Liver (tissue), 9 donors: ENCODE measurements around the gene UBE2E2. TPM values are rescaled to one million over a fixed set of nuclear protein-coding genes. Genes with fewer than 3 reads are reported as not detected.

Source experiments
- DNase-seq: peaks from one replicate; pipeline ENCODE4 v3.0.0-alpha.2; 2017; ENCODE audit warnings: low spot score
- H3K27ac ChIP-seq, 2 donors: one replicate each; pipeline ENCODE4 v1.7.0; 2013; ENCODE audit warnings: inconsistent platforms in 2 of 2, low read length in 2 of 2, control low read depth in 1 of 2, low read depth in 1 of 2, mild to moderate bottlenecking in 1 of 2
- H3K27me3 ChIP-seq, 4 donors: one replicate each; pipeline versions ENCODE4 v1.6.1 to v1.7.0; 2013; ENCODE audit warnings: low read length in 3 of 4, inconsistent platforms in 1 of 4, mild to moderate bottlenecking in 1 of 4, moderate library complexity in 1 of 4; ENCODE audit not compliant: control insufficient read depth in 4 of 4, insufficient read depth in 4 of 4
- H3K36me3 ChIP-seq, 4 donors: one replicate each; pipeline versions ENCODE4 v1.6.1 to v1.7.0; 2013; ENCODE audit warnings: low read length in 3 of 4, mild to moderate bottlenecking in 3 of 4, low read depth in 1 of 4, moderate library complexity in 1 of 4; ENCODE audit not compliant: control insufficient read depth in 4 of 4, insufficient read depth in 3 of 4
- H3K4me1 ChIP-seq, 4 donors: one replicate each; pipeline versions ENCODE4 v1.6.1 to v1.7.0; 2013; ENCODE audit warnings: low read length in 3 of 4, mild to moderate bottlenecking in 3 of 4, moderate library complexity in 1 of 4; ENCODE audit not compliant: control insufficient read depth in 4 of 4, insufficient read depth in 4 of 4
- H3K4me3 ChIP-seq, 3 donors: one replicate each; pipeline versions ENCODE4 v1.6.1 to v1.7.0; 2013; ENCODE audit warnings: low read length in 3 of 3, control low read depth in 1 of 3, low read depth in 1 of 3, mild to moderate bottlenecking in 1 of 3
- H3K9ac ChIP-seq, 2 donors: one replicate each; pipeline ENCODE4 v1.7.0; 2013; ENCODE audit warnings: low read length in 2 of 2, mild to moderate bottlenecking in 2 of 2, moderate library complexity in 2 of 2, control low read depth in 1 of 2, low read depth in 1 of 2
- H3K9me3 ChIP-seq, 4 donors: one replicate each; pipeline versions ENCODE4 v1.6.1 to v1.7.0; 2013; ENCODE audit warnings: low read length in 3 of 4; ENCODE audit not compliant: control insufficient read depth in 4 of 4
- HNF4A ChIP-seq, 2 donors: conservative IDR thresholded peaks; 2 replicates each; pipeline ENCODE4 v1.6.1; 2016; ENCODE audit warnings: antibody characterized with exemption in 2 of 2, mild to moderate bottlenecking in 2 of 2
- HNF4G ChIP-seq: IDR thresholded peaks from 2 replicates; pipeline ENCODE4 v1.6.1; 2016; ENCODE audit warnings: antibody characterized with exemption
- JUND ChIP-seq, 2 donors: IDR thresholded peaks; 2 replicates each; pipeline ENCODE4 v1.6.1; 2016; ENCODE audit warnings: antibody characterized with exemption in 2 of 2
- RXRA ChIP-seq, 2 donors: IDR thresholded peaks; 2 replicates each; pipeline ENCODE4 v1.6.1; 2017 to 2018; ENCODE audit warnings: antibody characterized with exemption in 2 of 2, mild to moderate bottlenecking in 1 of 2
- SP1 ChIP-seq: IDR thresholded peaks from 2 replicates; pipeline ENCODE4 v1.6.1; 2018; ENCODE audit warnings: antibody characterized with exemption, mild to moderate bottlenecking
- YY1 ChIP-seq: IDR thresholded peaks from 2 replicates; pipeline ENCODE4 v1.6.1; 2016; ENCODE audit warnings: antibody characterized with exemption, mild to moderate bottlenecking
- WGBS: extraction: QIAGEN DNeasy Blood & Tissue Kit; methylation state at CpG from one replicate; pipeline ENCODE4 v1.1.7; 2013; 5-methylcytosine and 5-hydroxymethylcytosine counted together
- polyA plus RNA-seq, 2 donors: library from polyadenylated mRNA; stranded (reverse) in 1 of 2; unstranded in 1 of 2; fragments of 200-250 nt in 1 of 2; fragments of >200 nt in 1 of 2; fragmentation: Nextera tagmentation in 1 of 2; extraction: Ambion mirVana in 1 of 2; gene quantifications; one replicate each; pipeline versions ENCODE4 v1.2.1 to v1.2.3, GENCODE V29; 2013 to 2015
- total RNA-seq, 2 donors: library from RNA; depleted of rRNA; stranded (reverse); fragments of >200 nt; gene quantifications; one replicate each; pipeline ENCODE4 v1.2.3, GENCODE V29; 2014
- TF ChIP-seq, protein P1 (sequence below): IDR thresholded peaks from 2 replicates; pipeline ENCODE4 v1.6.1; 2016; ENCODE audit warnings: antibody characterized with exemption
- TF ChIP-seq, protein P2 (sequence below): IDR thresholded peaks from 2 replicates; pipeline ENCODE4 v1.6.1; 2016; ENCODE audit warnings: antibody characterized with exemption, mild to moderate bottlenecking
- donor health status: healthy.
- donor health status: healthy.
- donor health status: healthy.
- donor health status: healthy.
- donor health status: healthy.

Gene UBE2E2
- total and polyA plus RNA-seq, 4 donors, result 9.0 to 27.8 (median 16.8) TPM

DNA sequence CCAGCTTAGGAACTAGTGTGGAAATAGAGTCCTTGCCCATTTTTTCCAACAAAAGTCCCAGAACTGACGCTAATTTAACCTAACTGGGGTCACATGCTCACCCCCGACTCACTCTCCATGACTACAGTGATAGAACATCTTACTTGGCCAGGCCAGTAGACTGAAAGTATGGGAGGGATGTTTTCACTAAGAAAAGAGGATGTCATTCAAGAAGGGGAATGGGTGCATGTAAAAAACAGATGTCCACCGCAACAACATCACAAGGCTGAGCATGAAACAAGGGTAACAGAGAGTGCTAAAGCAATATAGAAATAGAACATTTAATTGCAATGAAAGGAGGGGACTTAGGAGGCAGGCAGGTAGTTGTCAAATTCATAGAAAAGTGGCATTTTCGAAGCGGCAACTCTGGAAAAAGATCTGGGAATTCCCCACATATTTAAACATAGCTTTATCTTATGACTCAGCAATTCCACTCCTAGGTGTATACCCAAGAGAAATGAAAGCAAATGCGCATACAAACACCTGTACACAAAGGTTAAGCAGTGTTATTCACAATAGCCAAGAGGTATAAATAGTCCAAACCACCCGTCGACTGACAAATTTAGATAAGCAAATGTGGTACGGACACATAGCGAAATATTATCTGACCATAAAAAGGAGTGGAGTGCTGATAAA is 41.1 kb upstream of the UBE2E2 start:
- no peaks in the 10 kb centered on the region for H3K9me3 ChIP-seq
- no peaks in the 10 kb centered on the region for H3K4me1 ChIP-seq
- no peak overlapping the region for H3K4me3 ChIP-seq
- no peaks in the 10 kb centered on the region for H3K36me3 ChIP-seq
- H3K9ac ChIP-seq, result no peak overlapping the region
- WGBS, result 76% methylated on average over 10 of the region's 10 CpGs
- DNase-seq, result no peak
- no peak overlapping the region for H3K27ac ChIP-seq
- TF ChIP-seq YY1, result no peak
- TF ChIP-seq, protein P1, sequence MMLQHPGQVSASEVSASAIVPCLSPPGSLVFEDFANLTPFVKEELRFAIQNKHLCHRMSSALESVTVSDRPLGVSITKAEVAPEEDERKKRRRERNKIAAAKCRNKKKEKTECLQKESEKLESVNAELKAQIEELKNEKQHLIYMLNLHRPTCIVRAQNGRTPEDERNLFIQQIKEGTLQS, result no peak
- H3K27me3 ChIP-seq, result peaks cover 0 to 2% (median 0%) of the 10 kb centered on the region in 4 donors

DNA sequence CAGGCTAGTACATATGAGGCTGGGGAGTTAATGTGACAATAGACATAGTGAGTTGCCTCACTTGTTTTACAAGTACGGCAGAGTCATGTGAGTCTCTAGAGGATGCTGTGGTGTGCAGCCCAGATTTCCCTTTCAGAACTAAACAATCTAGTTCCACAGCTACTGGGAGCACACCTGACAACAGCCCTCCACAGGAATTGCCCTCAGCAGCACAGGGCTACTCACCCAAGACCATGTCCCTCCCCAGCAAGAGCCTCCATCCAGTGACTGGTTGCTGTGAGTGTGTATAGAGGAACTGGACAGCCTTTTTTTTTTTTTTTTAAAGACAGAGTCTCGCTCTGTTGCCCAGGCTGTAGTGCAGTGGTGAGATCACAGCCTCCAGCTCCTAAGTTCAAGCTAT is 40.2 kb upstream of the UBE2E2 start:
- H3K4me3 ChIP-seq, result no peak overlapping the region
- H3K36me3 ChIP-seq, result no peaks in the 10 kb centered on the region
- no peak overlapping the region for H3K27ac ChIP-seq
- H3K9ac ChIP-seq, result no peak overlapping the region
- no peaks in the 10 kb centered on the region for H3K9me3 ChIP-seq
- WGBS, result 76% methylated on average over 2 of the region's 2 CpGs
- TF ChIP-seq SP1 (no peak), HNF4A (conservative IDR thresholded peaks at IDR 0.05) (no peak)
- TF ChIP-seq, protein P1, result no peak
- no peaks in the 10 kb centered on the region for H3K4me1 ChIP-seq
- no peak for DNase-seq
- H3K27me3 ChIP-seq, result peaks cover 0 to 2% (median 0%) of the 10 kb centered on the region in 4 donors

DNA sequence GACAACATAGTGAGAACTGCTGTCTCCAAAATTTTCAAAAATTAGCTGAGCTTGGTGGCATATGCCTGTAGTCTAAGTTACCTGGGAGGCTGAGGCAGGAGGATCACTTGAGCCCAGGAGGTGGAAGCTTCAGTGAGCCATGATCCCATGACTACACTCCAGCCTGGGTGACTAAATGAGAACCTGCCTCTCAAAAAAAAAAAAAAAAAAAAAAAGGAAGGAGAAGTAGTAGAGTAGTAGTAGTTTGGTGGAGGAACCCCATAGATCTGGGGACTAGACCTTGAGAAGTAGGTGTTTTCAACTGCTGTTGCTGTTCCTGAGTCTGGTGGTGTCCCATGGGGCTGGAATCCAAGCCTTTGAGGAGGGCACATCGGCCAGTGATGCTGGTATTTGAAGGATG is 38.4 kb upstream of the UBE2E2 start:
- no peak overlapping the region for H3K27ac ChIP-seq
- no peak overlapping the region for H3K4me3 ChIP-seq
- no peak for TF ChIP-seq RXRA (IDR thresholded peaks at IDR 0.05)
- no peak for TF ChIP-seq JUND (IDR thresholded peaks at IDR 0.05)
- TF ChIP-seq HNF4G, result no peak
- TF ChIP-seq, protein P1, result no peak
- no peaks in the 10 kb centered on the region for H3K36me3 ChIP-seq
- no peaks in the 10 kb centered on the region for H3K4me1 ChIP-seq
- no peak for DNase-seq
- H3K9ac ChIP-seq, result no peak overlapping the region
- WGBS, result 84% methylated on average over 1 of the region's 1 CpG
- H3K27me3 ChIP-seq, result peaks cover 0 to 2% (median 0%) of the 10 kb centered on the region in 4 donors
- no peaks in the 10 kb centered on the region for H3K9me3 ChIP-seq

DNA sequence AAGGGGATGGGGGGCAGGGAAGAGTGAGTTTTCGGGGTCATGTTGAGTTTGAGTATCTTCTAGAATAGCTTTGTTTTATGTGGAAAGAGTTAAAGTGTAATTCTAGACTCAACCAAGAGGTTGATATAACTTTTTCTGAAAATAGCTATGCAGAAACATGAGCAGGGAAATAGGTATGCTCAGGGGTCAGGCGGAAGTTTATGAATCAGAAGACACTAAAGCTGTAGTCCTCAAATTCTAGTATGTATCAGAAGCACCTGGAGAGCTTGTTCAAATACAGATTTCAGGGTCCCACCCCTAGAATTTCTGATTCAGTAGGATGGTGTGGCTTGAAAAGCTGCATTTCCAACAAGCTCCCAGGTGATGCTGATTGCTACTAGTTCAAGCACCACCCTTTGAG is 37.6 kb upstream of the UBE2E2 start:
- Histone ChIP-seq H3K27me3 (peaks cover 0 to 2% (median 0%) of the 10 kb centered on the region in 4 donors), H3K9me3 (no peaks in the 10 kb centered on the region), H3K4me3 (no peak overlapping the region), H3K4me1 (no peaks in the 10 kb centered on the region), H3K36me3 (no peaks in the 10 kb centered on the region), H3K9ac (no peak overlapping the region), H3K27ac (no peak overlapping the region)
- DNase-seq, result no peak
- 86% methylated on average over 2 of the region's 2 CpGs for WGBS
- TF ChIP-seq, protein P2, sequence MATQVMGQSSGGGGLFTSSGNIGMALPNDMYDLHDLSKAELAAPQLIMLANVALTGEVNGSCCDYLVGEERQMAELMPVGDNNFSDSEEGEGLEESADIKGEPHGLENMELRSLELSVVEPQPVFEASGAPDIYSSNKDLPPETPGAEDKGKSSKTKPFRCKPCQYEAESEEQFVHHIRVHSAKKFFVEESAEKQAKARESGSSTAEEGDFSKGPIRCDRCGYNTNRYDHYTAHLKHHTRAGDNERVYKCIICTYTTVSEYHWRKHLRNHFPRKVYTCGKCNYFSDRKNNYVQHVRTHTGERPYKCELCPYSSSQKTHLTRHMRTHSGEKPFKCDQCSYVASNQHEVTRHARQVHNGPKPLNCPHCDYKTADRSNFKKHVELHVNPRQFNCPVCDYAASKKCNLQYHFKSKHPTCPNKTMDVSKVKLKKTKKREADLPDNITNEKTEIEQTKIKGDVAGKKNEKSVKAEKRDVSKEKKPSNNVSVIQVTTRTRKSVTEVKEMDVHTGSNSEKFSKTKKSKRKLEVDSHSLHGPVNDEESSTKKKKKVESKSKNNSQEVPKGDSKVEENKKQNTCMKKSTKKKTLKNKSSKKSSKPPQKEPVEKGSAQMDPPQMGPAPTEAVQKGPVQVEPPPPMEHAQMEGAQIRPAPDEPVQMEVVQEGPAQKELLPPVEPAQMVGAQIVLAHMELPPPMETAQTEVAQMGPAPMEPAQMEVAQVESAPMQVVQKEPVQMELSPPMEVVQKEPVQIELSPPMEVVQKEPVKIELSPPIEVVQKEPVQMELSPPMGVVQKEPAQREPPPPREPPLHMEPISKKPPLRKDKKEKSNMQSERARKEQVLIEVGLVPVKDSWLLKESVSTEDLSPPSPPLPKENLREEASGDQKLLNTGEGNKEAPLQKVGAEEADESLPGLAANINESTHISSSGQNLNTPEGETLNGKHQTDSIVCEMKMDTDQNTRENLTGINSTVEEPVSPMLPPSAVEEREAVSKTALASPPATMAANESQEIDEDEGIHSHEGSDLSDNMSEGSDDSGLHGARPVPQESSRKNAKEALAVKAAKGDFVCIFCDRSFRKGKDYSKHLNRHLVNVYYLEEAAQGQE, result no peak
